H1 (cell line): Measurements from ENCODE around the gene SNRK. TPM values are rescaled to one million over a fixed set of nuclear protein-coding genes. Genes with fewer than 3 reads are reported as not detected.

ENCODE experiments used
- CTCF ChIA-PET: fragments of 300-600 bp; sonication (Branson Sonifier 250); formaldehyde crosslinking; loops from one replicate; lab custom pipeline; 2021; ENCODE audit not compliant: partially characterized antibody; lab: Charles Lee
- POLR2A ChIA-PET: fragments of 300-600 bp; sonication (Branson Sonifier 250); formaldehyde crosslinking; loops from one replicate; lab custom pipeline; 2021; ENCODE audit warnings: inconsistent platforms; ENCODE audit not compliant: partially characterized antibody; lab: Charles Lee
- DNase-seq, 2 experiments: peaks; one replicate each; pipeline versions ENCODE4 v3.0.0 to v3.0.0-alpha.2; 2010 to 2022; ENCODE audit warnings: low spot score in 2 of 2, low read depth in 1 of 2, mixed read lengths in 1 of 2
- FAIRE-seq: peaks from 2 replicates; lab custom pipeline; 2011; peaks lifted over from hg19 to GRCh38; lab: Jason Lieb, UNC
- H2AFZ ChIP-seq: 2 replicates; pipeline ENCODE4 v1.8.1; 2012; ENCODE audit warnings: low read length, inconsistent platforms
- H2AK5ac ChIP-seq: 2 replicates; pipeline ENCODE4 v1.6.1; 2013; ENCODE audit warnings: low read depth, low read length
- H2BK120ac ChIP-seq: replicated peaks from 2 replicates; pipeline ENCODE3; 2013; ENCODE audit warnings: low read depth, low read length, inconsistent platforms
- H2BK12ac ChIP-seq: 2 replicates; pipeline ENCODE4 v1.6.1; 2013; ENCODE audit warnings: low read depth, low read length
- H2BK15ac ChIP-seq: 2 replicates; pipeline ENCODE4 v1.6.1; 2013; ENCODE audit warnings: low read length
- H2BK20ac ChIP-seq: 2 replicates; pipeline ENCODE4 v1.6.1; 2013; ENCODE audit warnings: low read length
- H2BK5ac ChIP-seq: 2 replicates; pipeline ENCODE4 v1.6.1; 2013; ENCODE audit warnings: low read depth, low read length
- H3K14ac ChIP-seq: 2 replicates; pipeline ENCODE4 v1.6.1; 2013; ENCODE audit warnings: inconsistent platforms; ENCODE audit not compliant: insufficient read length
- H3K18ac ChIP-seq: 2 replicates; pipeline ENCODE4 v1.6.1; 2013; ENCODE audit warnings: low read length; ENCODE audit errors: extremely low read depth
- H3K23ac ChIP-seq: 2 replicates; pipeline ENCODE4 v1.6.1; 2013; ENCODE audit warnings: inconsistent platforms; ENCODE audit not compliant: insufficient read length
- H3K23me2 ChIP-seq: 2 replicates; pipeline ENCODE4 v1.6.1; 2013; ENCODE audit warnings: low read depth, low read length
- H3K27ac ChIP-seq: 2 replicates; pipeline ENCODE4 v1.6.1; 2011; ENCODE audit warnings: low read depth, low read length, inconsistent platforms
- H3K27me3 ChIP-seq, 4 experiments: replicated peaks in 1 of 4; 1 replicate in 1 of 4; 2 replicates in 3 of 4; pipeline versions ENCODE4 v1.6.1 to v1.8.1; 2011 to 2013; ENCODE audit warnings: low read length in 3 of 4, mild to moderate bottlenecking in 3 of 4, inconsistent platforms in 2 of 4, mixed read lengths in 2 of 4, moderate library complexity in 1 of 4; ENCODE audit not compliant: control insufficient read depth in 3 of 4, insufficient read depth in 3 of 4; ENCODE audit errors: extremely low read depth in 1 of 4
- H3K36me3 ChIP-seq, 4 experiments: 2 replicates each; pipeline versions ENCODE4 v1.6.1 to v1.8.1; 2011 to 2013; ENCODE audit warnings: mild to moderate bottlenecking in 4 of 4, low read length in 3 of 4, moderate library complexity in 2 of 4, control low read depth in 1 of 4, inconsistent platforms in 1 of 4; ENCODE audit not compliant: insufficient read depth in 4 of 4, control insufficient read depth in 2 of 4
- H3K4ac ChIP-seq: replicated peaks from 2 replicates; pipeline ENCODE3; 2013; ENCODE audit warnings: low read length, low read depth, mixed read lengths, inconsistent platforms; ENCODE audit not compliant: insufficient read length
- H3K4me1 ChIP-seq, 4 experiments: replicated peaks in 1 of 4; 1 replicate in 1 of 4; 2 replicates in 3 of 4; pipeline versions ENCODE4 v1.6.1 to v1.8.1; 2011 to 2013; ENCODE audit warnings: low read length in 3 of 4, inconsistent platforms in 2 of 4, mixed read lengths in 1 of 4; ENCODE audit not compliant: insufficient read depth in 4 of 4, control insufficient read depth in 3 of 4
- H3K4me2 ChIP-seq, 2 experiments: 2 replicates each; pipeline versions ENCODE4 v1.6.1 to v1.8.1; 2011 to 2013; ENCODE audit warnings: low read depth in 2 of 2, low read length in 2 of 2, control low read depth in 1 of 2, inconsistent platforms in 1 of 2, mild to moderate bottlenecking in 1 of 2; ENCODE audit not compliant: insufficient read depth in 1 of 2
- H3K4me3 ChIP-seq, 4 experiments: fragments of 200-600, 300-600 bp in 1 of 4; sonication (generic), shearing (Covaris generic), sonication (Bioruptor Twin) in 1 of 4; 2 replicates each; pipeline versions ENCODE4 v1.5.1 to v1.8.1; 2011 to 2016; ENCODE audit warnings: low read length in 4 of 4, low read depth in 3 of 4, control low read depth in 2 of 4, inconsistent platforms in 2 of 4, mild to moderate bottlenecking in 2 of 4, mixed read lengths in 1 of 4, moderate library complexity in 1 of 4; ENCODE audit not compliant: insufficient read depth in 2 of 4; ENCODE audit errors: extremely low read depth in 1 of 4
- H3K56ac ChIP-seq: replicated peaks from 2 replicates; pipeline ENCODE3; 2013; ENCODE audit warnings: low read depth, mild to moderate bottlenecking, mixed read lengths, low read length, inconsistent platforms; ENCODE audit not compliant: insufficient read length
- H3K79me1 ChIP-seq: 2 replicates; pipeline ENCODE4 v1.6.1; 2013; ENCODE audit warnings: low read depth, low read length, control low read depth
- H3K79me2 ChIP-seq, 2 experiments: 2 replicates each; pipeline versions ENCODE4 v1.6.1 to v1.8.1; 2012 to 2013; ENCODE audit warnings: low read length in 2 of 2, mild to moderate bottlenecking in 2 of 2, inconsistent platforms in 1 of 2; ENCODE audit not compliant: insufficient read depth in 2 of 2, control insufficient read depth in 1 of 2
- H3K9ac ChIP-seq, 4 experiments: replicated peaks in 1 of 4; 1 replicate in 1 of 4; 2 replicates in 3 of 4; pipeline versions ENCODE4 v1.6.1 to v1.8.1; 2011 to 2013; ENCODE audit warnings: low read depth in 3 of 4, low read length in 3 of 4, control low read depth in 2 of 4, mild to moderate bottlenecking in 2 of 4, moderate library complexity in 2 of 4, inconsistent platforms in 1 of 4; ENCODE audit errors: extremely low read depth in 1 of 4
- H3K9me3 ChIP-seq, 2 experiments: 2 replicates each; pipeline versions ENCODE4 v1.6.1 to v1.8.1; 2012 to 2013; ENCODE audit warnings: mild to moderate bottlenecking in 2 of 2, moderate library complexity in 2 of 2, control low read depth in 1 of 2, inconsistent platforms in 1 of 2, low read depth in 1 of 2, low read length in 1 of 2, mixed read lengths in 1 of 2; ENCODE audit not compliant: insufficient read depth in 2 of 2
- H4K20me1 ChIP-seq, 2 experiments: replicated peaks in 1 of 2; 2 replicates each; pipeline versions ENCODE3 to v1.8.1; 2011 to 2013; ENCODE audit warnings: inconsistent platforms in 2 of 2, low read length in 2 of 2, mild to moderate bottlenecking in 1 of 2; ENCODE audit not compliant: insufficient read depth in 2 of 2, control insufficient read depth in 1 of 2
- H4K5ac ChIP-seq: 2 replicates; pipeline ENCODE4 v1.6.1; 2013; ENCODE audit warnings: low read length, low read depth, mixed read lengths, inconsistent platforms; ENCODE audit not compliant: insufficient read length
- H4K8ac ChIP-seq: 2 replicates; pipeline ENCODE4 v1.8.0; 2013; ENCODE audit warnings: mild to moderate bottlenecking, moderate library complexity, low read length, inconsistent platforms; ENCODE audit not compliant: insufficient read depth; ENCODE audit errors: extremely low read depth
- H4K91ac ChIP-seq: replicated peaks from 2 replicates; pipeline ENCODE3; 2013; ENCODE audit warnings: low read length, mixed read lengths, inconsistent platforms; ENCODE audit not compliant: insufficient read length
- CBX5 ChIP-seq: fragments of 300-800, 300-1000 bp; sonication (generic); IDR thresholded peaks from 2 replicates; pipeline ENCODE4 v1.7.1; 2016; ENCODE audit warnings: antibody characterized with exemption, low read length, low read depth
- CREB1 ChIP-seq: IDR thresholded peaks from 2 replicates; pipeline ENCODE4 v1.6.1; 2012; ENCODE audit warnings: inconsistent platforms
- EGR1 ChIP-seq: IDR thresholded peaks from 2 replicates; pipeline ENCODE4 v1.6.1; 2011; ENCODE audit warnings: low read depth, low read length, borderline replicate concordance
- GTF2F1 ChIP-seq: IDR thresholded peaks from 2 replicates; pipeline ENCODE4 v1.6.1; 2012; ENCODE audit warnings: low read depth, low read length, improper control_type of control experiment, borderline replicate concordance
- KDM1A ChIP-seq: fragments of 200-600, 300-600 bp; sonication (generic); IDR thresholded peaks from 2 replicates; pipeline ENCODE4 v1.7.1; 2016; ENCODE audit warnings: mild to moderate bottlenecking, low read length, borderline replicate concordance
- KDM4A ChIP-seq: IDR thresholded peaks from one replicate; pipeline ENCODE4 v1.7.1; 2012; ENCODE audit warnings: low read depth, mild to moderate bottlenecking, moderate library complexity, low read length, inconsistent platforms; ENCODE audit not compliant: severe bottlenecking
- NANOG ChIP-seq: IDR thresholded peaks from 2 replicates; pipeline ENCODE4 v1.6.1; 2011; ENCODE audit warnings: low read length, low read depth, mild to moderate bottlenecking, inconsistent platforms; ENCODE audit not compliant: insufficient read depth, poor library complexity, severe bottlenecking
- RBBP5 ChIP-seq: IDR thresholded peaks from 2 replicates; pipeline ENCODE4 v1.7.1; 2012; ENCODE audit warnings: low read depth, mild to moderate bottlenecking, inconsistent platforms, low read length, moderate library complexity, borderline replicate concordance
- SRF ChIP-seq: IDR thresholded peaks from 2 replicates; pipeline ENCODE4 v1.6.1; 2011; ENCODE audit warnings: mild to moderate bottlenecking, low read depth, low read length, moderate library complexity
- TAF1 ChIP-seq: IDR thresholded peaks from 2 replicates; pipeline ENCODE4 v1.6.1; 2011; ENCODE audit warnings: mild to moderate bottlenecking, low read depth, low read length
- ZNF274 ChIP-seq: IDR thresholded peaks from 2 replicates; pipeline ENCODE4 v1.7.0; 2012; ENCODE audit warnings: low read length, borderline replicate concordance; ENCODE audit errors: extremely low read depth
- WGBS, 2 experiments: shearing (Covaris generic) in 1 of 2; methylation state at CpG; one replicate each; pipeline versions ENCODE4 v1.1.6 to v1.1.7; 2013 to 2015; ENCODE audit warnings: low lambda C conversion rate in 2 of 2, mixed read lengths in 2 of 2, inconsistent platforms in 1 of 2, low coverage in 1 of 2, missing lambda C conversion rate in 1 of 2; ENCODE audit not compliant: insufficient replicate concordance in 2 of 2, insufficient coverage in 1 of 2, insufficient read length in 1 of 2; ENCODE audit errors: extremely low coverage in 1 of 2, missing lambda C conversion rate in 1 of 2; 5-methylcytosine and 5-hydroxymethylcytosine counted together
- polyA plus RNA-seq, 7 experiments: library from polyadenylated mRNA; depleted of rRNA in 3 of 7; stranded (reverse) in 5 of 7; unstranded in 2 of 7; fragments of >200 nt in 5 of 7; fragments of 200-250 nt in 2 of 7; gene quantifications; 1 replicate in 5 of 7; 2 replicates in 1 of 7; 4 replicates in 1 of 7; pipeline versions ENCODE4 v1.2.1 to v1.2.3, GENCODE V29; 2011 to 2013; ENCODE audit warnings: missing spikeins in 2 of 7, mixed read lengths in 2 of 7
- total RNA-seq: library from RNA; stranded (reverse); fragmentation: NEBNext Ultra II Directional; extraction: Animal tissue kit (Norgen Biotek cat#: 25700); gene quantifications from 2 replicates; pipeline ENCODE4 v1.2.1, GENCODE V29; 2021
- TF ChIP-seq, protein P1 (sequence below): IDR thresholded peaks from 2 replicates; pipeline ENCODE4 v1.6.1; 2011; ENCODE audit warnings: low read depth, mild to moderate bottlenecking, low read length; ENCODE audit not compliant: insufficient read depth
- TF ChIP-seq, protein P2 (sequence below): IDR thresholded peaks from 2 replicates; pipeline ENCODE4 v1.6.1; 2011; ENCODE audit warnings: low read length, improper control_type of control experiment

SNRK gene
- total and polyA plus RNA-seq, 2 of the 8 experiments (the other 6 are each of a cell fraction or from before 2014, with no cell fraction given) = 4.4 to 11.7 TPM

DNA sequence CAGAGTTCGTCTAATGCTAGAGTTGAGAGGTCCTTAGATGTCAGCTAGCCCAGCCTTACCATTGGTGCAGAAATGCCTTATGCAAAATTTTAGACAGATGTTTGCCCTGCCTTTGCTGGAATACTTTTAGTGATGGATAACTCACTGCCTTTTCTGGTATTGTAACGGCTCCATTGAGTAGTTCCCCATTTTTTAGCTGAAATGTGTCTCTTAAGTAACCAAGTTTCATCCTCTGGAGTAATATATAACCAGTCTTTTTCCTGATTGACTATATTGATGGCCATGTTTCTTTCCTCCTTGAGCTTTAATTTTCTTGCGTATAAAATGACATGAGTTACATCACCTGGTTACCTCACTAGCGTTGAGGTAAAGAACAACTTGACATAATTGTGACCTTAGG lies 45.0 kb downstream of the SNRK start:
- H4K20me1 ChIP-seq = peaks cover 0 to 2% of the 10 kb centered on the region in 2 experiments
- H3K79me1 ChIP-seq = no peaks in the 10 kb centered on the region
- H3K36me3 ChIP-seq = peaks cover 0 to 5% (median 0%) of the 10 kb centered on the region in 4 experiments; a peak in 1 of 8 replicates
- H4K5ac ChIP-seq = no peak overlapping the region
- no peak overlapping the region for H4K91ac ChIP-seq
- no peak overlapping the region for H3K27ac ChIP-seq
- 0 out of 4 replicates have a peak, but pooled peaks cover 0 to 3% of the 10 kb centered on the region in 2 experiments for H3K79me2 ChIP-seq
- FAIRE-seq = no peak
- no peak overlapping the region for H3K14ac ChIP-seq
- H3K9ac ChIP-seq = no peak overlapping the region
- CTCF ChIA-PET = no interaction called here
- H2AK5ac ChIP-seq = no peak overlapping the region
- no peaks in the 10 kb centered on the region for H3K23me2 ChIP-seq
- H3K27me3 ChIP-seq = no peaks in the 10 kb centered on the region
- H2BK5ac ChIP-seq = no peak overlapping the region
- no peak overlapping the region for H3K18ac ChIP-seq
- no peak overlapping the region for H3K4me2 ChIP-seq
- no peak overlapping the region for H2AFZ ChIP-seq
- no peak overlapping the region for H2BK12ac ChIP-seq
- H3K4me3 ChIP-seq = no peak overlapping the region
- 90% methylated on average over 4 of the region's 4 CpGs; no CpG with 5 or more reads in 1 of the 2 experiments for WGBS, 2 experiments
- H2BK20ac ChIP-seq = no peak overlapping the region
- POLR2A ChIA-PET = no interaction called here
- H3K4ac ChIP-seq = no peak overlapping the region
- no peak for DNase-seq
- H3K23ac ChIP-seq = no peak overlapping the region
- no peak overlapping the region for H3K56ac ChIP-seq
- no peak overlapping the region for H2BK120ac ChIP-seq
- H2BK15ac ChIP-seq = no peak overlapping the region
- 0 out of 4 replicates have a peak, but pooled peaks cover 0 to 3% of the 10 kb centered on the region in 2 experiments for H3K9me3 ChIP-seq
- H3K4me1 ChIP-seq = peaks cover 0 to 3% (median 0%) of the 10 kb centered on the region in 4 experiments; a peak in 2 of 7 replicates
- no peak overlapping the region for H4K8ac ChIP-seq
- no peak for TF ChIP-seq KDM4A
- TF ChIP-seq CREB1 = no peak
- TF ChIP-seq, protein P1, sequence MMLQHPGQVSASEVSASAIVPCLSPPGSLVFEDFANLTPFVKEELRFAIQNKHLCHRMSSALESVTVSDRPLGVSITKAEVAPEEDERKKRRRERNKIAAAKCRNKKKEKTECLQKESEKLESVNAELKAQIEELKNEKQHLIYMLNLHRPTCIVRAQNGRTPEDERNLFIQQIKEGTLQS = no peak
- TF ChIP-seq GTF2F1 = no peak
- no peak for TF ChIP-seq NANOG
- TF ChIP-seq, protein P2, sequence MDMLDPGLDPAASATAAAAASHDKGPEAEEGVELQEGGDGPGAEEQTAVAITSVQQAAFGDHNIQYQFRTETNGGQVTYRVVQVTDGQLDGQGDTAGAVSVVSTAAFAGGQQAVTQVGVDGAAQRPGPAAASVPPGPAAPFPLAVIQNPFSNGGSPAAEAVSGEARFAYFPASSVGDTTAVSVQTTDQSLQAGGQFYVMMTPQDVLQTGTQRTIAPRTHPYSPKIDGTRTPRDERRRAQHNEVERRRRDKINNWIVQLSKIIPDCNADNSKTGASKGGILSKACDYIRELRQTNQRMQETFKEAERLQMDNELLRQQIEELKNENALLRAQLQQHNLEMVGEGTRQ = no peak
- TF ChIP-seq ZNF274 = no peak
- TF ChIP-seq KDM1A = no peak
- no peak for TF ChIP-seq TAF1
- no peak for TF ChIP-seq CBX5
- no peak for TF ChIP-seq RBBP5
- no peak for TF ChIP-seq EGR1
- TF ChIP-seq SRF = no peak
